ENCODE data around the gene BEND6.

Gene BEND6

GRCh38 chr6:56944661-56945060, 10.2 kb upstream of the BEND6 start:
- no peak for DNase-seq

GRCh38 chr6:56946368-56946767, 8.5 kb upstream of the BEND6 start:
- no peak for DNase-seq

DNA sequence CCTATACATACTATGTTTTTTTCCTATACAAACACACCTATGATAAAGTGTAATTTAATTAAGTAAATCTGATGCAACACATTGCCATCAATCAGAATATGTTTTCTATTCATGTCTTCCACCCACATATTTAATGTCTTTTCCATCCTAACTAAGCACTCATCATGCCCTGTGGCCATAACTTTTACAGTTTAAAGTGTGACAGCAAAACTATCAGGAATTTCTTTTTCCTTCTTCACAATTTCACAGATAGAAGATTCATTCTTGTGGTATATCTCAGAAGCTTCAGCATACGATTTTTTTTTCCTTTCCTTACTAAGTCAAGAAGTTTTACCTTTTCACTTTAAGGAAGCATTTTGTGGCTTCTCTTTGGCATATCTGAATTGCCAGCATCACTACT, 7.0 kb upstream of the BEND6 start:
- no peak for DNase-seq

DNA sequence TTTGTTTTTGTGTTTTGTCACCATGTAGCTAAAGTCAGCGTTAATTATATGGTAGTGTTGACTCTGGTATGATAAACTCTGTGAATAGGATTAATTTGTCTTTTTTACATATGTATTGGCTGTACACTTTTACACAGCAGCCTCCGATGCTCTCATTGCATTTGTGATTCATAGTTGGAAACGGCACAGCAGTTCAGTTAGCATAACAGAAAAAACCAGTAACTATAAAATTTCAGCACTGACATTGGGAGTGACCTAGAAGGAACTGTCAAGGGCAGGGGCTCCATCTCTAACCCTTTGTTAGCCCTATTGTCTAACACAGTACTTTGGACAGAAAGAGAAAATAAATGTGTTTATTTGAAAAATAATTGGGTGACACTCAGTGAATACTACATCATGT, 5.6 kb upstream of the BEND6 start:
- DNase-seq: no peak

DNA sequence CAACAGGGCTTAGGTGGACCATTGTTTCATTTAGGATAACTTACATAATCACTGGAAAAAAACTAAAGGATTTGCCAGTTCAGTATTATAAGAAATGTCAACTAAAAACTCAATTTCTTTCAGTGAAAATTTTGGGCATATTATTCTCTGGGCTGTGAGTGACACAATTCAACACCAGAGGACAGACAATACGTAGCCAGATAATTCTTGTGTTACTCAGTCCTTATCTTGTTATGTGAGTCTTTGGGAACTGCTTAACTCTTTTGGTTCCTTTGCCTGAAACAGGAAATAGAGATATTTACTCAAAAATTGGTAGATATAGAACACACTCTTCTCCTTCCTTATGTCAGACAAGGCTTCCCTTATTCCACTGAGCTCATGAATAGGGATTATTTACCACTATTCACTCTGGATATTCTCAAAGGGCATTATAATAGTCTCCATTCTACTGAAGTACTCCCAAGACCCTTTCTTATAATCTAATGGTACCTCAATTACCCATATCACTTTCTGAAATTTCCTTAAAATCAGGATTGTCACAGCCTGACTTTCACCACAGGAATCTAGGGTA, 4.9 kb upstream of the BEND6 start:
- DNase-seq: no peak

DNA sequence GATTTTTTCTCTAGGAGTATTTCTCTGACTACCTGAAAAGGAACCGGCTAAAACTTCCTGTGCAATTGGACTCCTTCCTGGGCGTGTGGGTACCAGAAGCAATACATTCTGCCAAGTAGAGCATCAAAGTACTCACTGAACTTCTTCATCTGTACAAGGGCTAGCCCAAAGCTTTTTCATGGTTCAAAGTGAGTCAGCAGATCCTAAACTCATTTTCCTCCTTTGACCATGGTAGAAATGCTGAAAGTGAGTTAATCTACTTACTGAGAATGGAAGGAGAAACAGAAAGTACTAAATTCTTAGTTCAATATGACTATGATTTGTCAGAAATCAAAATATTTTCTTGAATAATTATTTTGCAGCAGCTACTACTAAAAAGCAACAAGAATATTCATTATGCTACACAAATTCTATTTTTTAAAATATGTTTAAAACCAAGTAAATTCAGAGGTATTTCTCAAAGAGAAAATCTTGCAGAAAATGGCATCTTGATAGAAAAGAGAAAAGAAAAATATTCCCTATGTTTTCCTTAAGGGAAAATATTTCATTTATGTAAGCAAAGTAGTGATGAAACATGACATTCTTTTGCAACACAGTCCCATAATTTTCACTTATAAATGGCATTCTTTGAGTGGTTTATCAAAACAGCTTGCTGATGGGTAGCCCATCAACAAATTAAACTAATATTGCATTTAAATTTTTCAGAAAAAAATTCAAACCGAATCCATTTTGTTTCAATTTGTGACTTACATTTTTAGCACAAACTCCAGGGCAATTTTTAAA, 3.7 kb upstream of the BEND6 start:
- no peak for DNase-seq

DNA sequence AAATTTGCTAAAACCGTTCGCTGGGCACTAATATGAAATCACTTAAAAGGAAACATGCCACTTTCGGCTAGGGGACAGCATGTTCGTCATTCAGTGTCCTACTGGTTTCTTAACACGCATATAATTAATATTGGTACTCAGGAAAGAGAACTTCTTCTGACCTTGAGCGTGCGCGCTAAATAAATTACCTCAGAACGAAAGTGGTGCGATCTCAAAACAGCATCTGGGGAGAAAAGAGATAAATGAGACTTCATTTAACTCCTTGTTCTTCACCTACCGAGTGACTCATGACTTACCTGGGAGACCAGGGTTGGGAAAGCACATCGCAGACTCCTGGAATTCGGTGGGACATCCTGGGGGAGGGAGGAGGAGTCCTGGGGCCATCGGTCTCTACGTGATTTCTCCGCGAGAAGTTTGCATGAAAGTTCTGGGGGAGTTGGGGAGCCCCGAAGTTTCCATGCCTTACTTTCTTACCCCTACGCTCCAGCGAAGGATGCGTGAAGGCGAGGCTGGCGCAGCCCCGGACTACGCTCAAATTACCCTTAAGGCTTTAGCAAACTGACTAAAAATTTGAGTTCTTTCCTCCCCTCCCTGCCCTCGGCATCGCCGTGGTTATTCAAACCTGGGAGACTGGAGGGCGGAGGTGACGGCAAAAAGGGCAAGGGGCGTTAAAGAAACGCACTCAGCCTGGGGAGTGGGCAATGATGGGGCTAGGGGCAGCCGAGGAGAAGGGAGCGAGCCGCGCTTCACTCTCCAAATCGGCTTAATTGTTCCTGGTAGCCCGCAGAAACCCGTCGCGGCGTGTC, 1.1 kb upstream of the BEND6 start:
- DNase-seq: no peak

GRCh38 chr6:56955171-56956155, 556 bp downstream of the BEND6 start:
- DNase-seq: no peak

DNA sequence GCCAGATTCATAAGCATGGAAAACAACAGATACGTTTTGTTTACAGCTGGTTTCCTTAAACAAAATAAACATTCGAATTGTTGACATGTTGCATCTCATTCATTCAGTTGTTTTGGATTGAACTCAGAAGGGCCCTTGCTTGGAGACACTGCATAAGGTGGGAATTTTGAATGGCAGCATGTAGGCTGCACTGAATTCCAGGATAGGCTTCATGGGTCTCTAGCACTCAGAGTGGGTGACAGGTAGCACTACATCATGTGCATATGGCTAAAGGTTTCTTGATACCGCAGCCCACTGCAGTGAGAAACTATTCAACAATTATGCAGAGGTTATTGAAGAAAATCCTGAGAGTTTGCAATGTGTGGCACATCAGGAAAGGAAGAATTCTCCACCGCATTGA, 1.6 kb downstream of the BEND6 start:
- DNase-seq: no peak

- DNase-seq: no peak
Observed at GRCh38 chr6:56957856-56958255, 2.9 kb downstream of the BEND6 start.

- no peak for DNase-seq
Observed at GRCh38 chr6:56958481-56958880, 3.6 kb downstream of the BEND6 start.

- no peak for DNase-seq
Observed at GRCh38 chr6:56959094-56959493, 4.2 kb downstream of the BEND6 start.

DNA sequence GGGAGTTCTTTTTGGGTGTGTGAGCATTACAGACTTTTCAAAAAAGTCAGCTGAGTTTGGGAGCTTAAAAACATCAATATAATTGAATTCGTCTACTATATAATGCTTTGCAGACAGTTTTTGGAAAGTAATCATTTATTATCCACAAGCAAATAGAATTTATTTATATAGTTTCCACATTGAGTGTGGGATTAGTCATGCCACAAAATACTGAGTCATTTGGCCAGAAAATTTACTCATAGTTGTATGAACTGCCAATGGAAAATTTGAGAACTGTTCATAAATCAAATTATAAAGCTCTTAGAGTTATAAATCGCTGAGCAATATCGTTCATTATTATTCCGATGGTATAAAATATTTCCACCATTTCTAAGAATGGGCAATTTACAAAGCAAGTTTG, 5.0 kb downstream of the BEND6 start:
- DNase-seq: no peak

GRCh38 chr6:56961151-56961550, 6.2 kb downstream of the BEND6 start:
- DNase-seq: no peak

- DNase-seq: no peak
Observed at GRCh38 chr6:56962441-56962840, 7.5 kb downstream of the BEND6 start.

GRCh38 chr6:56963043-56963442, 8.1 kb downstream of the BEND6 start:
- DNase-seq: no peak

DNA sequence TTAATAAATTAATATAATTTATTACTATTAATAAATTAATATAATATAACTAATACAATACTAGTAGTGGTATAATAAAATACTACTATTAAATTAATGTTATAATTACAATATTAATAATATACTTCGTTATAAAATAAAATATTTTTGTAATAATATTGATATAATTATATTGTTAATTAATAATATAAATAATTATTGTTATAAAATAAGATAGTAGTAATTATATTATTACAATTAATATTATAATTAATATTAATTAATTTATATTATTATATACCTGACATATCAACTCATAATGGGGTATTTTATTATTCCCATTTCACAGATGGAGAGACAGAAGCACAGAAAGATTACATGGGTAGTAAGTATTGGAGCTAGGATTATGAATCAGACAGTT, 8.9 kb downstream of the BEND6 start:
- no peak for DNase-seq

- no peak for DNase-seq
Observed at GRCh38 chr6:56965126-56965525, 10.2 kb downstream of the BEND6 start.

GRCh38 chr6:56970849-56971248, 15.9 kb downstream of the BEND6 start:
- no peak for DNase-seq

GRCh38 chr6:56977192-56977591, 22.3 kb downstream of the BEND6 start:
- no peak for DNase-seq

GRCh38 chr6:56978530-56978929, 23.6 kb downstream of the BEND6 start:
- no peak for DNase-seq

GRCh38 chr6:56984361-56984760, 29.5 kb downstream of the BEND6 start:
- DNase-seq: no peak

DNA sequence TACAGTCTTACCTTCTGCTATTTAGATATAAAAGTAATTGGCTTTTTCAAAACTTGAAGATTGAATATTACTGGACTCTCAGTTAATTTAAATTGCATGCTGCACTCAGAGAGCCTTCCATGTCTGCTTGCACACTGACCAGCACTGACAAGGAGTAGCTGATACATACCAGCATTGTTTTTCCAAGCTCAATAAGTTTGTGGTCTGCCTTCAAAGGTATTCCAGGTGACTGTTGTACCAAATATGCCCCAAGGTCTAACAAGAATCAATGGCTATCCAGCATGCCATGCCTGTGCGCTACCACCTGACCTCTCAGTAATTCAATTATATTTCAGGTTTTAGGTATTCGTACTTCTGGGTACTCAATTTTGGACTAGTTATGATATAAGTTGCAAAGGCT, 30.0 kb downstream of the BEND6 start:
- DNase-seq: no peak
